Endothelial cell of umbilical vein (primary cell): ENCODE measurements around the gene MBD3L1. TPM values are rescaled to one million over a fixed set of nuclear protein-coding genes. Genes with fewer than 3 reads are reported as not detected.

Experiments
- BruUV-seq: library from RNA; stranded (reverse); fragments of 400-500 nt; replicated peaks from 2 replicates; lab custom pipeline; 2021; lab: Mats Ljungman, UMichigan
- CTCF ChIA-PET: fragments of 300-600, 350-600 bp; sonication (Branson Sonifier 250); formaldehyde crosslinking; loops from one replicate; lab custom pipeline; 2021; ENCODE audit warnings: antibody characterized with exemption, inconsistent platforms; lab: Charles Lee
- POLR2A ChIA-PET: fragments of 300-600, 350-600 bp; sonication (Branson Sonifier 250); formaldehyde crosslinking; loops from one replicate; lab custom pipeline; 2021; ENCODE audit warnings: antibody characterized with exemption, inconsistent platforms; lab: Charles Lee
- DNase-seq: peaks from one replicate; pipeline ENCODE4 v3.0.0-alpha.2; 2011; ENCODE audit warnings: low read depth, low spot score
- FAIRE-seq: peaks from 2 replicates; lab custom pipeline; 2011; peaks lifted over from hg19 to GRCh38; lab: Jason Lieb, UNC
- H2AFZ ChIP-seq: 2 replicates; pipeline ENCODE4 v1.6.0; 2012; ENCODE audit warnings: low read depth, low read length, control low read depth, inconsistent platforms
- H3K27ac ChIP-seq: 2 replicates; pipeline ENCODE4 v1.5.1; 2011; ENCODE audit warnings: low read depth, mild to moderate bottlenecking, control low read depth, low read length, moderate library complexity; ENCODE audit not compliant: insufficient read depth
- H3K27me3 ChIP-seq, 2 experiments: 2 replicates each; pipeline versions ENCODE4 v1.6.0 to v1.6.1; 2011; ENCODE audit warnings: low read length in 2 of 2, mixed read lengths in 1 of 2; ENCODE audit not compliant: control insufficient read depth in 2 of 2, insufficient read depth in 2 of 2
- H3K36me3 ChIP-seq, 2 experiments: 2 replicates in 1 of 2; 3 replicates in 1 of 2; pipeline ENCODE4 v1.5.1; 2011; ENCODE audit warnings: low read length in 2 of 2, mild to moderate bottlenecking in 1 of 2, moderate library complexity in 1 of 2; ENCODE audit not compliant: control insufficient read depth in 2 of 2, insufficient read depth in 2 of 2; ENCODE audit errors: extremely low read depth in 1 of 2
- H3K4me1 ChIP-seq: 3 replicates; pipeline ENCODE4 v1.5.1; 2011; ENCODE audit warnings: mild to moderate bottlenecking, low read length; ENCODE audit not compliant: control insufficient read depth, insufficient read depth; ENCODE audit errors: extremely low read depth
- H3K4me2 ChIP-seq: 2 replicates; pipeline ENCODE4 v1.6.1; 2011; ENCODE audit warnings: low read length, control low read depth, mixed read lengths; ENCODE audit not compliant: insufficient read depth
- H3K4me3 ChIP-seq, 3 experiments: fragments of 200-600 bp in 1 of 3; sonication (generic), shearing (Covaris generic) in 1 of 3; replicated peaks in 1 of 3; 2 replicates each; pipeline ENCODE4 v1.5.1; 2011 to 2016; ENCODE audit warnings: control low read depth in 3 of 3, low read length in 3 of 3, mild to moderate bottlenecking in 2 of 3, inconsistent platforms in 1 of 3, low read depth in 1 of 3, moderate library complexity in 1 of 3; ENCODE audit not compliant: insufficient read depth in 1 of 3
- H3K79me2 ChIP-seq: 2 replicates; pipeline ENCODE4 v1.6.0; 2012; ENCODE audit warnings: low read length, inconsistent platforms; ENCODE audit not compliant: control insufficient read depth, insufficient read depth
- H3K9ac ChIP-seq: replicated peaks from 2 replicates; pipeline ENCODE3; 2011; ENCODE audit warnings: low read length, control low read depth; ENCODE audit not compliant: insufficient read depth; ENCODE audit errors: extremely low read depth
- H3K9me1 ChIP-seq: replicated peaks from 3 replicates; pipeline ENCODE4 v1.6.0; 2011; ENCODE audit warnings: mild to moderate bottlenecking, low read length; ENCODE audit not compliant: control insufficient read depth, insufficient read depth; ENCODE audit errors: extremely low read depth
- H3K9me3 ChIP-seq: replicated peaks from 2 replicates; pipeline ENCODE4 v1.5.1; 2012; ENCODE audit warnings: low read length, inconsistent platforms; ENCODE audit not compliant: control insufficient read depth, insufficient read depth
- H4K20me1 ChIP-seq: replicated peaks from 2 replicates; pipeline ENCODE3; 2011; ENCODE audit warnings: mild to moderate bottlenecking, low read length; ENCODE audit not compliant: control insufficient read depth, insufficient read depth; ENCODE audit errors: extremely low read depth
- EZH2 ChIP-seq: IDR thresholded peaks from 2 replicates; pipeline ENCODE4 v1.6.1; 2012; ENCODE audit warnings: borderline replicate concordance, low read depth, mild to moderate bottlenecking, moderate library complexity, low read length, inconsistent platforms; ENCODE audit not compliant: severe bottlenecking
- FOS ChIP-seq: IDR thresholded peaks from 2 replicates; pipeline ENCODE4 v1.6.1; 2011; ENCODE audit warnings: mild to moderate bottlenecking, low read length, moderate library complexity, borderline replicate concordance; ENCODE audit not compliant: insufficient read depth
- JUN ChIP-seq: IDR thresholded peaks from 2 replicates; pipeline ENCODE4 v1.6.1; 2011; ENCODE audit warnings: borderline replicate concordance, low read depth; ENCODE audit not compliant: insufficient read length, insufficient read depth
- MYC ChIP-seq: IDR thresholded peaks from one replicate; pipeline ENCODE4 v1.6.1; 2011; ENCODE audit warnings: mild to moderate bottlenecking, low read depth, low read length
- POLR2A ChIP-seq: IDR thresholded peaks from 2 replicates; pipeline ENCODE4 v1.6.1; 2012; ENCODE audit warnings: low read depth, mild to moderate bottlenecking, control low read depth, low read length
- POLR2AphosphoS5 ChIP-seq: IDR thresholded peaks from 2 replicates; pipeline ENCODE4 v1.6.1; 2012; ENCODE audit warnings: low read depth, mild to moderate bottlenecking, control low read depth, low read length, moderate library complexity; ENCODE audit not compliant: insufficient read depth
- dilution Hi-C: fragments of 300-500 bp; cut with MboI; formaldehyde crosslinking; loops from one replicate; pipeline ENCODE4 v1.15.0; 2019; ENCODE audit warnings: low sequenced_read_pairs; ENCODE audit not compliant: extremely low pct_ligation_motif_present
- intact Hi-C: fragments of 100-400 bp; cut with micrococcal nuclease; formaldehyde crosslinking; loops from one replicate; pipeline ENCODE4 v1.10.0; 2022
- polyA plus RNA-seq, 4 experiments: library from polyadenylated mRNA; depleted of rRNA in 3 of 4; stranded (reverse) in 3 of 4; unstranded in 1 of 4; fragments of >200 nt; gene quantifications; 2 replicates each; pipeline versions ENCODE4 v1.2.1 to v1.2.3, GENCODE V29; 2011 to 2012; ENCODE audit warnings: missing spikeins in 1 of 4
- total RNA-seq: library from RNA; stranded (reverse); gene quantifications from 2 replicates; pipeline ENCODE4 v1.2.3, GENCODE V29; 2021
- TF ChIP-seq, protein P1 (sequence below), 2 donors: IDR thresholded peaks; 1 replicate in 1 of 2; 2 replicates in 1 of 2; pipeline ENCODE4 v1.5.1; 2011; ENCODE audit warnings: low read length in 2 of 2, mild to moderate bottlenecking in 2 of 2, moderate library complexity in 2 of 2, control low read depth in 1 of 2, inconsistent platforms in 1 of 2, low read depth in 1 of 2; ENCODE audit not compliant: insufficient read depth in 1 of 2; ENCODE audit errors: extremely low read depth in 1 of 2

The MBD3L1 gene
- total and polyA plus RNA-seq, 2 donors (not counting 3 experiments of a cell fraction or from before 2014, with no cell fraction given), result not detected

DNA sequence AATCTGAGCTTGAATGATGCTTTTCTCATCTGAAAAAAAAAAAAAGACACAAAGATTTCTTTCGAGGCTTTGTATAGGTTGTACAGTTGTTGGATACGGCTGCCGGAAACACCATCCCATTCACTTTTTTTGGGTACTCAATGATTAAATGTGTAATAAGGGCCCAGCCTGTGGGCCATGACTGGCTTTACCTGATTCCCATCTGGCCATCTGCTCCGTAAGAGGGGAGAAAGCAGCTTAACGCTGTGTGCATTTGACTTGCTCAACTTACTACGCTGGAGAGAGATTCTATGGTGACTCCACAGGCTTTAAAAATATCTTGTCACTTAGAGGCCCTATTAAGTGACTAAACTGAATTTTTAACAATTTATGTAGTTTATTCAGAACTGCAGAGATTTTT lies 804 bp upstream of the MBD3L1 start:
- Histone ChIP-seq H3K4me3 (peak overlapping the region in 1 of 3 experiments; percentile 37), H3K36me3 (no peaks in the 10 kb centered on the region), H3K9ac (peak overlapping the region; percentile 59)

DNA sequence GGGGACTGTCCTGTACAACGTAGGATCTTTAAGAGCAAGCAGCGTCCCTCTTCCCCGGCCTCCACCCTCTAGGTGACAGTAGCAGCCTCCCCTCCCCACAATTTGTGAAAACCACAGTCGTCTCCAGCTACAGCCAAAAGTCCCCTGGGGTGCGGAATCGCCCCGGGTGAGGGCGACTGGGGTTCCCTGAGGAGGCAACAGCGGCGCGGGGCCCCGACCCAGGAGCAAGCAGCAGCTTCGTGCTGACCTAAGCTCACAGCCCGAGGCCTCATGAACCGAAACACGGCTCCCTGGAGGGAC lies 395 bp upstream of the MBD3L1 start:
- no peak for DNase-seq
- CTCF ChIA-PET, result no interaction called here
- H3K4me2 ChIP-seq, result peak overlapping the region; percentile 31
- no peaks in the 10 kb centered on the region for H3K79me2 ChIP-seq
- no peak for FAIRE-seq
- no peaks in the 10 kb centered on the region for H3K4me1 ChIP-seq
- no peaks in the 10 kb centered on the region for H3K9me1 ChIP-seq
- TSS peak; percentile 19 for BruUV-seq
- dilution Hi-C loops, result no loop called here
- H3K27me3 ChIP-seq, result no peaks in the 10 kb centered on the region
- H3K9me3 ChIP-seq, result no peaks in the 10 kb centered on the region
- H3K4me3 ChIP-seq, result peak overlapping the region in 2 of 3 experiments; percentile 29 to 37
- H2AFZ ChIP-seq, result peak overlapping the region; percentile 63
- no peaks in the 10 kb centered on the region for H4K20me1 ChIP-seq
- no peaks in the 10 kb centered on the region for H3K36me3 ChIP-seq
- intact Hi-C loops, result no loop called here
- no peak for TF ChIP-seq POLR2A
- no peak for TF ChIP-seq MYC
- no peak for TF ChIP-seq EZH2
- no peak for TF ChIP-seq POLR2AphosphoS5
- no peak overlapping the region for H3K27ac ChIP-seq
- peak overlapping the region; percentile 59 for H3K9ac ChIP-seq
- POLR2A ChIA-PET, result no interaction called here

More for the DNA sequence above, 804 bp upstream of the MBD3L1 start:
- ChIA-PET CTCF (no interaction called here), POLR2A (no interaction called here)
- no TSS peak for BruUV-seq
- Histone ChIP-seq H3K9me3 (no peaks in the 10 kb centered on the region), H3K9me1 (no peaks in the 10 kb centered on the region), H3K79me2 (no peaks in the 10 kb centered on the region), H2AFZ (no peak overlapping the region), H3K4me1 (no peaks in the 10 kb centered on the region), H3K4me2 (peak overlapping the region; percentile 31), H3K27me3 (no peaks in the 10 kb centered on the region), H4K20me1 (no peaks in the 10 kb centered on the region), H3K27ac (no peak overlapping the region)
- intact Hi-C loops, result no loop called here
- FAIRE-seq, result no peak
- dilution Hi-C loops, result no loop called here
- TF ChIP-seq POLR2A, result no peak
- no peak for TF ChIP-seq MYC
- no peak for TF ChIP-seq JUN
- TF ChIP-seq, protein P1, sequence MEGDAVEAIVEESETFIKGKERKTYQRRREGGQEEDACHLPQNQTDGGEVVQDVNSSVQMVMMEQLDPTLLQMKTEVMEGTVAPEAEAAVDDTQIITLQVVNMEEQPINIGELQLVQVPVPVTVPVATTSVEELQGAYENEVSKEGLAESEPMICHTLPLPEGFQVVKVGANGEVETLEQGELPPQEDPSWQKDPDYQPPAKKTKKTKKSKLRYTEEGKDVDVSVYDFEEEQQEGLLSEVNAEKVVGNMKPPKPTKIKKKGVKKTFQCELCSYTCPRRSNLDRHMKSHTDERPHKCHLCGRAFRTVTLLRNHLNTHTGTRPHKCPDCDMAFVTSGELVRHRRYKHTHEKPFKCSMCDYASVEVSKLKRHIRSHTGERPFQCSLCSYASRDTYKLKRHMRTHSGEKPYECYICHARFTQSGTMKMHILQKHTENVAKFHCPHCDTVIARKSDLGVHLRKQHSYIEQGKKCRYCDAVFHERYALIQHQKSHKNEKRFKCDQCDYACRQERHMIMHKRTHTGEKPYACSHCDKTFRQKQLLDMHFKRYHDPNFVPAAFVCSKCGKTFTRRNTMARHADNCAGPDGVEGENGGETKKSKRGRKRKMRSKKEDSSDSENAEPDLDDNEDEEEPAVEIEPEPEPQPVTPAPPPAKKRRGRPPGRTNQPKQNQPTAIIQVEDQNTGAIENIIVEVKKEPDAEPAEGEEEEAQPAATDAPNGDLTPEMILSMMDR (IDR thresholded peaks at IDR 0.05; ENCODE audit: extremely low read depth in 1 of 2, insufficient read depth in 1 of 2, low read depth in 1 of 2, low read length in 2 of 2), result no peak
- TF ChIP-seq FOS, result no peak
- no peak for TF ChIP-seq POLR2AphosphoS5
- DNase-seq, result no peak
